GM19023 (cell line): Measurements from ENCODE around the gene SLC35F4.

ENCODE experiments used
- ATAC-seq: cut with Tn5 transposase; IDR thresholded peaks from one replicate; pipeline ENCODE4 v1.9.1; 2021; ENCODE audit warnings: mild to moderate bottlenecking, moderate library complexity; ENCODE audit not compliant: unreplicated experiment

The SLC35F4 gene

GRCh38 chr14:57851354-57851753, 14.5 kb downstream of the SLC35F4 start:
- no peak for ATAC-seq

- no peak for ATAC-seq
Observed at GRCh38 chr14:57848786-57849185, 17.1 kb downstream of the SLC35F4 start.

GRCh38 chr14:57848353-57848752, 17.5 kb downstream of the SLC35F4 start:
- ATAC-seq = no peak

- no peak for ATAC-seq
Observed at GRCh38 chr14:57847706-57848105, 18.2 kb downstream of the SLC35F4 start.

GRCh38 chr14:57847096-57847495, 18.8 kb downstream of the SLC35F4 start:
- ATAC-seq = no peak

- no peak for ATAC-seq
Observed at GRCh38 chr14:57846596-57846995, 19.3 kb downstream of the SLC35F4 start.

GRCh38 chr14:57845802-57846531, 19.9 kb downstream of the SLC35F4 start:
- no peak for ATAC-seq

GRCh38 chr14:57845316-57845715, 20.6 kb downstream of the SLC35F4 start:
- ATAC-seq = no peak

- ATAC-seq = no peak
Observed at GRCh38 chr14:57837267-57837666, 28.6 kb downstream of the SLC35F4 start.

- ATAC-seq = no peak
Observed at GRCh38 chr14:57835766-57836165, 30.1 kb downstream of the SLC35F4 start.

GRCh38 chr14:57834961-57835360, 30.9 kb downstream of the SLC35F4 start:
- ATAC-seq = no peak

GRCh38 chr14:57834001-57834598, 31.8 kb downstream of the SLC35F4 start:
- no peak for ATAC-seq

GRCh38 chr14:57833323-57833722, 32.6 kb downstream of the SLC35F4 start:
- no peak for ATAC-seq

GRCh38 chr14:57831981-57832380, 33.9 kb downstream of the SLC35F4 start:
- no peak for ATAC-seq

GRCh38 chr14:57828713-57829112, 37.2 kb downstream of the SLC35F4 start:
- no peak for ATAC-seq

- no peak for ATAC-seq
Observed at GRCh38 chr14:57823015-57823660, 42.8 kb downstream of the SLC35F4 start.

- no peak for ATAC-seq
Observed at GRCh38 chr14:57822081-57822480, 43.8 kb downstream of the SLC35F4 start.

- no peak for ATAC-seq
Observed at GRCh38 chr14:57820581-57820980, 45.3 kb downstream of the SLC35F4 start.

GRCh38 chr14:57818511-57818910, 47.4 kb downstream of the SLC35F4 start:
- no peak for ATAC-seq

GRCh38 chr14:57816568-57817284, 49.2 kb downstream of the SLC35F4 start:
- ATAC-seq = no peak

GRCh38 chr14:57814726-57815125, 51.2 kb downstream of the SLC35F4 start:
- ATAC-seq = no peak

- ATAC-seq = no peak
Observed at GRCh38 chr14:57812741-57813140, 53.2 kb downstream of the SLC35F4 start.
